ENCODE data around the gene NF1. TPM values are rescaled to one million over a fixed set of nuclear protein-coding genes. Genes with fewer than 3 reads are reported as not detected.
"Not testable (repeated sequence)": the region's sequence is repeated elsewhere in the genome, so short reads cannot be mapped to it uniquely, and the experiment has no call there.

NF1 gene
- total RNA-seq (2013) = 10.9 TPM
- polyA plus RNA-seq = 1 to 10 TPM; 1.2 to 7.4 (median 2.1) TPM
- 11.1 and 12.4 TPM in 2 replicates for polyA minus RNA-seq
- total RNA-seq = 61.8 to 187 (median 94.3) reads per million in 11 experiments

DNA sequence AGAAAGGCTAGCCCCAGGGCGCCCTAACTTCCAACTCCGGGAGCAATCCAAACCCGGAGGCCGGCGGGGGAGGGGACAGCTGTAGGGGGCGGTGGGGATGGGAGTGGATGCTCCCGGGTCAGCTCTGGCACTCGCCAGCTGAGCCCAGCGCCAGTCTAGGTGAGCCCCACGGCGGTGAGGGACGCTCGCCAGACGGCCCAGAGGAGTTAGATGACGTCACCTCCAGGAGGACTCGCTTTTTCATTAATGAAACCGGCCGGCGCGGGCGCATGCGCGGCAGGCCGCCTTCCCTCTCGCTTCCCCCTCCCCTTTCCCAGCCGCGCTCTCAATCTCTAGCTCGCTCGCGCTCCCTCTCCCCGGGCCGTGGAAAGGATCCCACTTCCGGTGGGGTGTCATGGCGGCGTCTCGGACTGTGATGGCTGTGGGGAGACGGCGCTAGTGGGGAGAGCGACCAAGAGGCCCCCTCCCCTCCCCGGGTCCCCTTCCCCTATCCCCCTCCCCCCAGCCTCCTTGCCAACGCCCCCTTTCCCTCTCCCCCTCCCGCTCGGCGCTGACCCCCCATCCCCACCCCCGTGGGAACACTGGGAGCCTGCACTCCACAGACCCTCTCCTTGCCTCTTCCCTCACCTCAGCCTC is at the start of gene NF1:
NF1 (plus strand) TSS at position 378 of the 636 bp plus-strand sequence. CDS start 333 bp downstream, outside the sequence.
- Histone ChIP-seq H3K27ac (ENCODE audit: low read depth in 1 of 2, low read length in 2 of 2) (peak within 1 kb of the TSS; percentile 52 to 82), H3K4me1 (ENCODE audit: control insufficient read depth in 1 of 2, insufficient read depth in 2 of 2, low read length in 2 of 2) (peaks cover 13 to 17% of the 10 kb centered on the region in 2 donors), H3K36me3 (replicated peaks in 1 of 2; ENCODE audit: control insufficient read depth in 1 of 2, insufficient read depth in 2 of 2, low read length in 2 of 2) (no peaks in the 10 kb centered on the region), H3K4me2 (replicated peaks; ENCODE audit: extremely low read depth, low read length, poor library complexity, severe bottlenecking) (peak within 1 kb of the TSS; percentile 95), H2AFZ (ENCODE audit: insufficient read depth, low read depth, low read length, poor library complexity, severe bottlenecking) (peak within 1 kb of the TSS; percentile 97), H3K9me3 (replicated peaks in 1 of 2; ENCODE audit: control insufficient read depth in 1 of 2, insufficient read depth in 1 of 2, low read length in 2 of 2) (no peaks in the 10 kb centered on the region), H3K9ac (ENCODE audit: insufficient read depth, low read length, poor library complexity, severe bottlenecking) (peak within 1 kb of the TSS; percentile 87), H3K4me3 (replicated peaks in 1 of 3; ENCODE audit: low read depth in 2 of 3, low read length in 3 of 3) (peak within 1 kb of the TSS; percentile 72 to 98 (median 87)), H3K79me2 (ENCODE audit: insufficient read depth, low read length) (peaks cover 39% of the 10 kb centered on the region), H4K20me1 (ENCODE audit: insufficient read depth, low read length) (no peaks in the 10 kb centered on the region), H3K27me3 (ENCODE audit: control insufficient read depth in 2 of 2, insufficient read depth in 2 of 2, low read length in 2 of 2) (no peaks in the 10 kb centered on the region)
- peak; percentile 92 to 97 (median 94) for DNase-seq
- Mint-ChIP-seq H3K27ac (peak within 1 kb of the TSS; percentile 80 to 92 (median 89)), H3K4me1 (peaks cover 17% of the 10 kb centered on the region), H3K4me3 (peak within 1 kb of the TSS; percentile 96 to 97), H3K36me3 (no peaks in the 10 kb centered on the region), H3K27me3 (ENCODE audit: low read depth in 3 of 3) (peaks cover 0 to 2% (median 0%) of the 10 kb centered on the region in 3 donors), H3K9me3 (no peaks in the 10 kb centered on the region)
- WGBS (ENCODE audit: insufficient coverage) = 0% methylated on average over 13 of the region's 45 CpGs
- intact Hi-C loops (cut with micrococcal nuclease) = loop anchor here in 1 of 2 donors (5.0 kb wide), 1 partner anchor 42 kb away; no protein-coding TSS in a partner anchor
- no peak for TF ChIP-seq CTCF (IDR thresholded peaks at IDR 0.05)

DNA sequence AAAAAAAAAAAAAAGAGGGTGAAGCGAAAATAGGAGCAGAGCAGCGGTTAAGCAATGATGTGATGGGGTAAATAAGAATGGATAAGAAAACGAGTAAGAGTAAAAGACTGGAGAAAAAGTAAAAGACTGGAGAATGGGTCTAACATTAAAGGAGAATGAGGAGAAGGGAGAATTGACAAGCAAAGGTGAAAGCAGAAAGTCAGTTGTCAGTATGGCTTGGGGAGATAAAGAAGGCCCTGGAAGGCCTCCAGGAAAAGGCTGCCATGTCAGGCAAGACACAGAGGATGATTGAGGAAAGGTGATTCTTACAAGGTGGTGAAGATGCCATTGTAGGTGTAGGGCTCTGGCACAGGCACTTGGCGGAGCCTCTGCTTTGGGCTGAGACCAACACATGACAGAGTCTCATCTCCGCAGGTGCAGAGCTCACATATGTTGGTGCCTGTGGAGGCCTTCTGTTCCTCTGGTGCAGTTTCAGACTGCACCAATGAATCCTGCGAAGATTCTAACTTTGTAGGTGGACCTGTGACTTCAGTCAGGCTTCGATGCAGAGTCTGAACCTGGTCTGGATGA is 47.8 kb upstream of the NF1 start:
- peaks cover 16% of the 10 kb centered on the region in 2 donors for H3K4me1 ChIP-seq (ENCODE audit: control insufficient read depth in 1 of 2, insufficient read depth in 2 of 2, low read length in 2 of 2)
- H3K9me3 ChIP-seq (replicated peaks in 1 of 2; ENCODE audit: control insufficient read depth in 1 of 2, insufficient read depth in 1 of 2, low read length in 2 of 2); H4K20me1 ChIP-seq (ENCODE audit: insufficient read depth, low read length); H2AFZ ChIP-seq (ENCODE audit: insufficient read depth, low read depth, low read length, poor library complexity, severe bottlenecking); H3K4me3 Mint-ChIP-seq; H3K27ac Mint-ChIP-seq; H3K4me3 ChIP-seq (replicated peaks in 1 of 3; ENCODE audit: low read depth in 2 of 3, low read length in 3 of 3); H3K79me2 ChIP-seq (ENCODE audit: insufficient read depth, low read length); H3K27me3 ChIP-seq (ENCODE audit: control insufficient read depth in 2 of 2, insufficient read depth in 2 of 2, low read length in 2 of 2); H3K4me2 ChIP-seq (replicated peaks; ENCODE audit: extremely low read depth, low read length, poor library complexity, severe bottlenecking); H3K27ac ChIP-seq (ENCODE audit: low read depth in 1 of 2, low read length in 2 of 2); H3K36me3 Mint-ChIP-seq; intact Hi-C loops (cut with micrococcal nuclease); H3K9me3 Mint-ChIP-seq; H3K27me3 Mint-ChIP-seq (ENCODE audit: low read depth in 3 of 3); H3K36me3 ChIP-seq (replicated peaks in 1 of 2; ENCODE audit: control insufficient read depth in 1 of 2, insufficient read depth in 2 of 2, low read length in 2 of 2); H3K9ac ChIP-seq (ENCODE audit: insufficient read depth, low read length, poor library complexity, severe bottlenecking); DNase-seq: not testable (repeated sequence)
- peaks cover 17% of the 10 kb centered on the region for H3K4me1 Mint-ChIP-seq
- WGBS (ENCODE audit: insufficient coverage) = no CpG with 5 or more reads among the region's 7 CpGs
